RWPE2 (cell line): ENCODE measurements around the gene DGKQ.

Experiments used
- ATAC-seq: fragments of 200-7000 bp; cut with Tn5 transposase; 3 replicates; pipeline ENCODE4 v1.9.1; 2021; ENCODE audit warnings: low read depth
- DNase-seq: peaks from one replicate; pipeline ENCODE4 v3.0.0-alpha.2; 2020; ENCODE audit warnings: low spot score
- H3K27ac ChIP-seq: fragments of 450-650 bp; 2 replicates; pipeline ENCODE4 v1.5.1; 2017; ENCODE audit warnings: mild to moderate bottlenecking; ENCODE audit not compliant: poor library complexity, severe bottlenecking
- H3K27me3 ChIP-seq: fragments of 250-450 bp; sonication (Bioruptor Pico); 2 replicates; pipeline ENCODE4 v1.5.1; 2021; ENCODE audit warnings: mild to moderate bottlenecking, moderate library complexity; ENCODE audit not compliant: insufficient read depth, poor library complexity, severe bottlenecking
- H3K36me3 ChIP-seq: fragments of 250-450 bp; sonication (Bioruptor Pico); 2 replicates; pipeline ENCODE4 v1.5.1; 2020; ENCODE audit warnings: low read depth, mild to moderate bottlenecking, moderate library complexity
- H3K4me1 ChIP-seq: fragments of 250-450 bp; sonication (Bioruptor Pico); 2 replicates; pipeline ENCODE4 v1.5.1; 2021; ENCODE audit warnings: mild to moderate bottlenecking, moderate library complexity; ENCODE audit not compliant: insufficient read depth, poor library complexity, severe bottlenecking
- H3K4me3 ChIP-seq: fragments of 250-450 bp; sonication (Bioruptor Pico); 2 replicates; pipeline ENCODE4 v1.5.1; 2021; ENCODE audit warnings: mild to moderate bottlenecking, moderate library complexity; ENCODE audit not compliant: severe bottlenecking
- H3K9me3 ChIP-seq: fragments of 250-450 bp; sonication (Bioruptor Pico); 2 replicates; pipeline ENCODE4 v1.5.1; 2021; ENCODE audit warnings: mild to moderate bottlenecking, moderate library complexity; ENCODE audit not compliant: severe bottlenecking
- CTCF ChIP-seq: fragments of 450-650 bp; IDR thresholded peaks from one replicate; pipeline ENCODE4 v1.5.1; 2017; ENCODE audit warnings: mild to moderate bottlenecking, moderate library complexity; ENCODE audit not compliant: poor library complexity, severe bottlenecking

Gene DGKQ

GRCh38 chr4:917992-918391, 55.4 kb downstream of the DGKQ start:
- ATAC-seq (no peak), DNase-seq (no peak)
- no peaks in the 10 kb centered on the region for H3K9me3 ChIP-seq
- H3K36me3 ChIP-seq = peaks cover 3% of the 10 kb centered on the region; the same call in 1 of the 2 replicates
- H3K4me1 ChIP-seq = no peaks in the 10 kb centered on the region
- H3K27ac ChIP-seq = no peak overlapping the region
- no peak overlapping the region for H3K4me3 ChIP-seq
- TF ChIP-seq CTCF = no peak
- H3K27me3 ChIP-seq = no peaks in the 10 kb centered on the region

DNA sequence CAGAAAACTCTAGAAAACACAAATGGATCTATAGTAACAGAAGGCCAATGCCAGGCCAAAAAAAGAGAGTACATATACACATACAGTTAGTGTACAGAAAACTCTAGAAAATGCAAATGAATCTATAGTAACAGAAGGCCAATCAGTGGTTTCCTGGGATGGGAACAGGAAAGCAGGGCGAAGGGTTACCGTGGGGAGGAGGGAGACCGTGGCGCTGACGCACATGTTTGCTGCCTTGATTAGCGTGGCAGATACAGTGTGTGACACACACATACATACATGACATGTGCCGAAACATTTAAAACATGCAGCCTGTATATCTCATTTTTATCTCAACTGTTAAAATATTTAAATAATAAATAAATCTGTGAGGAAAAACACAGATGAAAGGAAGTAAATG, 55.9 kb downstream of the DGKQ start:
- Histone ChIP-seq H3K27me3 (no peaks in the 10 kb centered on the region), H3K4me1 (no peaks in the 10 kb centered on the region), H3K27ac (no peak overlapping the region), H3K4me3 (no peak overlapping the region), H3K9me3 (no peaks in the 10 kb centered on the region), H3K36me3 (peaks cover 7% of the 10 kb centered on the region; the same call in 1 of the 2 replicates)
- ATAC-seq = no peak
- no peak for TF ChIP-seq CTCF
- DNase-seq = no peak

DNA sequence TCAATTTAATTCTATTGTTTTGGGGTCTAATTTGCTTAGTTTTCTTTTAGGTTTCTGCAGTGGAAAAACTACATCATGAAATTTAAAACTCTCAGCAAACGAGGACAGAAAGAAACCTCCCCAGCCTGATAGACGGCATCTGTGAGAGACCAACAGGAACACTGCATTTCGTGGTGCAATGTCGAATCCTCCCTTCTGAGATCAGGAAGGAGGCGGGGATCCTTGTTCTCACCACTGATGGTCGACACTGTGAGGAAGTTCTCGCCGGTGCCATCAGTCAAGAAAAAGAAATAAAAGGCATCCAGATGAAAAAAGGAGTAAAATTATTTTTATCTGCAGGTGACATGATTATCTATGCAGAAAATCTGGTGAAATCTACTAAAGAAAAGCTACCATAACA, 57.8 kb downstream of the DGKQ start:
- Histone ChIP-seq H3K36me3 (peaks cover 14% of the 10 kb centered on the region; the same call in 1 of the 2 replicates), H3K4me3 (no peak overlapping the region), H3K9me3 (no peaks in the 10 kb centered on the region), H3K27ac (no peak overlapping the region), H3K4me1 (no peaks in the 10 kb centered on the region), H3K27me3 (no peaks in the 10 kb centered on the region)
- ATAC-seq (no peak), DNase-seq (no peak)
- no peak for TF ChIP-seq CTCF

- Histone ChIP-seq H3K36me3 (peaks cover 14% of the 10 kb centered on the region; the same call in 1 of the 2 replicates), H3K9me3 (no peaks in the 10 kb centered on the region), H3K4me3 (no peak overlapping the region), H3K27me3 (no peaks in the 10 kb centered on the region), H3K27ac (no peak overlapping the region), H3K4me1 (no peaks in the 10 kb centered on the region)
- ATAC-seq (no peak), DNase-seq (peak; percentile 38)
- no peak for TF ChIP-seq CTCF
These were observed 58.3 kb downstream of the DGKQ start for GRCh38 chr4:915041-915474.

GRCh38 chr4:914531-914930, 58.8 kb downstream of the DGKQ start:
- DNase-seq (peak; percentile 32), ATAC-seq (no peak)
- Histone ChIP-seq H3K36me3 (peaks cover 14% of the 10 kb centered on the region; the same call in 1 of the 2 replicates), H3K27me3 (no peaks in the 10 kb centered on the region), H3K4me3 (no peak overlapping the region), H3K4me1 (no peaks in the 10 kb centered on the region), H3K27ac (no peak overlapping the region), H3K9me3 (no peaks in the 10 kb centered on the region)
- no peak for TF ChIP-seq CTCF
